Activated T-cell treated with anti-CD3 and anti-CD28 coated beads for 4 hours (primary cell): ENCODE data around the gene MORN5.

Source experiments
- DNase-seq: peaks from one replicate; pipeline ENCODE4 v3.0.0-alpha.2; 2020

Gene MORN5

DNA sequence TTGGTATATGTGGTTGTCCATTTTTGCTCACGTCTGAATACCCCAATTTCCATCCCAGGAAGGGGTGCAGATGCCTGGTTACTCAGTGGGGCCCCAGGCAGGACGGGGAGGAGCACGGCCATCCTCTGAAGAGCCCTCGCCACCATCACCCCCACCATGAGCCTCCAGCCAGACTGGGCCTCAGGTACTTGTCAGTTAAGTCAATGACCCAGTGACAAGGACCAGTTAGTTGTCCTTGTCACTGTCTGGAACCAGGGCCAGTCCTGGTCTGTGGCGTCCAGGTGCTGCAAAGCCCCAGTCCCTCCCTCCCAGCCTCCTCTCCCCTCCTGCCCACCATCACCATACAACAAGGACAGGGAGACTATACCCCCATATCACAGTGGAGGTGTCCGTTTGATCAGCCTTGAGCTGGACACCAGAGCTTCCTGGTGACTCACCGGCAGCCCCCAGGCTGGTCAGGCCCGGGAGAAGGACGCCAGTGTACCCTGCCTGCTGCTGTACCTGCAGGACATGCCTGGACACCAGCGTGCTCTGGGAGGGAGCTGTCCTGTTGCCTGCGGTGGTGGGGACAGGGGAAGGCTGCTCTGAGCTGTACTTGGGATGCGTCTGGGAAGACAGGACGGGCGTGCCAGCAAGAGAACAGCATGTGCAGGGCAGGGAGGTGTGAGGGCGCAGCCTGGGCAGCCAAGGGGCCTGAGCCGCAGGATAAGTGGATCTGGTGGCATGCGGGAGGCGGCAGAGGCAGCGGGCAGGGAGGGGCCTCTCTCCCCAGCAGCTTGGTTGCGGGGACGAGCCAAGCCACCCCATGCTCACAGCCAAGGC is 34.0 kb upstream of the MORN5 start:
- no peak for DNase-seq

DNA sequence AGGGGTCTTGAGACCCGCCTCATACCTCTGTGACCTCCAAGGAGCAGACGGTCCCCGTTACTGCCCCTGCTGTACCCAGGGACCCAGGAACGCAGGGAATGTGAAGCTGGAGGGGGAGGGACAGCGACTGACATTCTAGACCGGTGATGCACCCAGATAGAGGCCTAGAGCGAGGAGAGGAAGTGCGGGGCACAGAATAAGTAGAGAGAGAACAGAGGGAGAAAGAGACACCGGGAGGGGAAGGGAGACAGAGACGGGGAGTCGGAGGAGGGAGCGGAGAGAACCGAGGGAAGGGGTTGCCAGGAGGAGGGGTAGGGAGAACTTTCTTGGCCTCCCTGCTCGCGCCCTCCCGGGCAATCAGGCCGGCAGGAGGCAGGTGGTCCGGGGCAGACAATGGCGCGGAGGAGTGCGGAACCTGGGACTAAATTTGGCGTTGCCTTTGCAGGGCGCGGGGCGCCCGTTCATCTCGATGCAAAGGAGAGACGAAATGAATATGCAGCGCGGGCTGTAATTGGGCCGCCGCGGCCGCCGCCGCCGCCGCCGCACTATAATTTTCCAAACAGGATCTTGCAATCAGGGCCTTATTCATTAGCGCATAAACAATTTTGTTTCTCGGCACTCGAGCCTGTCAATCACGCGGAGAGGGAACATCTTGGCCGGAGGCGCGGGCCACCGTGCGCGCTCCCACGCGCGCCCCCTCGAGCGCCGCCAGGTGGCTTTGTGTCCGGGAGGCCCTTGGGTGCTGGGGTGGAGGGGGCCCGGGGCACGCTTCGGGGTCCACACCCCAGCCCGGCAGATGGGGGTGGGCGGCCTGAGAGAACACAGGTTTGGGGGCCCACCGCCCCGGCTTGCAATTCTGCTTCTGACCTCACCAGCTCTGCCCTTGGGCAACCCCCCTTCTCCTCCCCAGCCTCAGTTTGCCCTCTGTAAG is 33.1 kb upstream of the MORN5 start:
- DNase-seq: no peak

DNA sequence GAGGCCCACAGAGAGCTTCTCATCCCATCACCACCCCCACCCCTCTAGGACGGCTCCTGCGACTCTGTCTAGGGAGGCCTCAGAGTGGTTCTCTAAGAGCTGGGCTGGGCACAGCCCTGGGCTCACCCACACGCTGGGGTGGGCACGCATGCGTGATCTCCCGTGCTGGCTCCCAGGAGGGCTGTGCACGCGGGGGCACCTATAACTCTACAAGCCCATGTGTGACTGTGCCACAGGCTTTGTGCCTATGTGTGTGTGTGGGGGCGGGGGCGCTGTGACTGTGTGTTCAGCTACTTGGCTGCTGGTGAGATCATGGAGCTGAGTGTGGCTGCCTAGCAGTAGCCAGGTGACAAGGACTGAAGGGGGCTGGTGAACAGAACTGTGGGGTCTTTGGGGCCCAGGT is 32.3 kb upstream of the MORN5 start:
- no peak for DNase-seq

DNA sequence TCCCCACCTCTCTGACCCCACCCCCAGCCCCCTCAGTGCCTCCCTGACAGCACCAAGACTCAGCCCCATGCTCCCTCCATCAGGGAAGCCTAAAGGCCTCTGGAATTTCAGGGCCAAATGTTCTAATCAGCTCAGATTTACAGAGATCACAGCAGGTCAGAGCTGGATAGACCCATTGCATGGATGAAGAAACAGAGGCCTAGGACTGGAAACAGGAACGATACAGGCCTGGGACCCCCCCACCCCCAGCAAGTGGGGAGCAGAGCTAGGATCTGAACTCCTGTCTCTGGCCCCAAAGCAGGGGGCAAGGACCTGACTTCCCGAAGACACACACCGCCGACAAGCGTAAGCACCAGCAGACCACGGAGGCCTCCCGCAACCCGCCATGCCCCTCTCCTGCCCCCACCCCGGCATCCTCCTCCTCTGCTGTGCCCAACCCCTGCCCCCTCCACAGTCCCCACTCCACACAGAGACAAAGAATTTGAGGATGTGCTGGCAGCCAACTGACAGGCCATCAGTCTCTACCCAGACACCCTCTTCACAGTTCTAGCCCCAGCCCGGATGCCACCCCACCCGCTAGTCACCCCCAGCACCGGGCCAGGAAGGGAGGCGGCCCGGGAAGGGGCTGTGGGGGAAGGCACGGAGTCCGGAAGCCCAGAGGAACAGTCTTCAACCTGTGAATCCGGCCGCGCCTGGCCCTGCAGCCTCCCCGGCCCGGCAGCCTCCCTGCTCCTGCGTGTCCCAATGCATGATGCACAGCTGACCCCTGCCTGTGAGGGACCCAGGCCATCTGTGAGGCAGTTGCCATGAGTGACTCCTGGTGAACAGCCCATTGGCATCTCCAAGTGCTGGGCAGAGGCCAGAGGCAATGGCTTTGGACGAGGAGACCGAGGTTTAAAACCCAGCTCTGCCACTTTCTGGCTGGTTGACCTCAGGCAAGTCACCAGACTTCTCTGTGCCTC is 31.4 kb upstream of the MORN5 start:
- DNase-seq: no peak

DNA sequence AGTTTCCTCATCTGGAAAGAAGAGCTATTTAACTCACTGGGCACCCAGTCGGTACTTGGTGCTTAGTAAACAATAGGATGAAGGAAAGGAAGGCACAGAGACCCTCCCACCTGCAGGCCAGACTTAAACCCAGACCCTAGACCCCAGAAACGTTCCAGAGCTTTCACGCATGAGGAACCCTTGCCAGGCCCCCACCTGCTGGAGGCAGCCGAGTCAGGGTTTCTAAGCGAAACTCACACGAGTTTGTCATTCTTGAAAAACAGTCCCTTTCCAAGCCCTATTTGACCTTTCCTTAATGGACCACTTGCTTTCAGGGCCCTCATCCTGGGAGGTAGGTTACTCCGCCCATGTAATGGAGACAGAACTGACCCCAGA is 30.8 kb upstream of the MORN5 start:
- no peak for DNase-seq

DNA sequence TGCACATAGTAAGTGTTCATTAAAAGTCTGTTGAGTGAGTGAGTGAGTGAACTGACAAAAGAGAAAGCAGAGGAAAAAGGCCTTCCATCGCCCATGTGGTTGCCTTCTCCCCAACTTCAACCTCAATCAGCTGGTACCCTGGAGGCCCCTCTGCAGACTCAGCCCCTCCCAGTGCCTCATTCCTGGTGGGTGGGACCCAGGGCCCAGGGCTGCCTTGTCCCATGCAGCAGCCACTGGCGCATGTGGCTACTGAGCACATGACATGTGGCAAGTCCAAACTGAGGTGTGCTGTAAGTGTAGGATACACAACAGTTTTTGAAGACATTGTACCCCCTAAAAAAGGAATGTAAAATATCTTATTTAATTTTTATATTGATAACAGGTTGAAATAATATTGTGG is 29.7 kb upstream of the MORN5 start:
- no peak for DNase-seq

DNA sequence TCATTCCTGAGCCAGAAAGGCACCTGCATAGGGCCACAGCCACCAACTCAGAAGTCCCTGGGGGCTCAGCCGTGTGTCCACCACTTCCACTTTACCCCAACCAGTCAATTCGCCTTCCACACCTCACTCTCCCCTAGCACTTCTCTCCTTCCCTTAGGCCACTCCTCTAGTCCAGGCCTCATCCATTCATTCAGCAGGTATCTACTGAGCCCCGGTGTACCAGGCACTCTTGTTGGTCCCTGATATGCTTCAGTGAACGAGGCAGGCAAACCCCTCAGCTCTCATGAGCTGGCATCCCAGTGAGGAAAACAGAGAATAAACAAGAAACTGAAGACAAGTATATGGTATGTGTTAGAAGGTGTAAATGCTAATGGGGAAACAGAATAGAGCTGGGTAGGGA is 28.9 kb upstream of the MORN5 start:
- no peak for DNase-seq

DNA sequence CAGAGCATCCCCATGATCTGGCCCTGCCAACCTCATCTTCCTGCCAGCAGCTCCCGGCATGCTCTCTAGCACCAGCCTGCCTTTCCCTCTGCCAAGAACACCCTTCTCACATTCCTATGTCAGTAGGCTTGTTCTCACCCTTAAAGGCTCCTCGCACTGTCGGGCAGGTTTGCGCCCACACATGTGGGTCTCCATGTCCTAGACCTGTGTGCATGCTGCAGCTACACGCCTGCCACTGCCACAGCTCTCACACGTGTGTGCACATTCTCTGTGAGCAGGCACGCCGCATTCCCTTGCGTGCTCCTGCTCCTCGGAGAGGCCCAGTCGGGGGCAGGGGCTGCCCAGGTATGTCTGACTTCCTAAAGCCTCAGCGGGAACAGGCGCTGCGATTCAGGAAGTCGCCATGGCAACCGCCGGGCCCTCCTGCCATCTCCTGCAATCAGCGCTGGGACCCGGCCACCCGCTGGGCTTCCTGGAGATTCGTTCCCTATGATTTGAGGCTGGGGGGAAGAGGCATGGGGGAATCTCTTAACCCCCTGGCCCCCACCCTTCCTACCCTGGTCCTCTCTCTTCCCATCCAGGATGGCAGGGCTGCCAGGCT is 28.2 kb upstream of the MORN5 start:
- DNase-seq: no peak

DNA sequence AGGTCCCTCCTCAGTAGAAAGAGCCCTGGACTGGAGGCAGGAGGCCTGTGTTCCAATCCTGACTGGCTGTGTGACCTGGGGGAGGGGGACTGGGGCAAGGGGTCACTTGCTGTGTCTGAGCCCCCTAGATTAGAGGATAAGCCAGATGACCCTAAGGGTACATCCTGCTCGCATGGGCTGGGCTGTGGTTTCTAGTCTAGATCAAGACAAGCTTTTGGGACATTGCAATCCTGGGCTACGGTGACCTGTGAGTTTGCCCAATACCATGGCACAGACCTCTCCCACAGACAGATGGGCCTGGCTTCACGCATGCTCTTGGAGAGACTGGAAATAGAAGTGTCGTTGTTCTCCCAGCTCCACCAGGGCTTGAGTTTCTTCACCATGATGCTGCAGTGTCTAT is 27.2 kb upstream of the MORN5 start:
- no peak for DNase-seq

DNA sequence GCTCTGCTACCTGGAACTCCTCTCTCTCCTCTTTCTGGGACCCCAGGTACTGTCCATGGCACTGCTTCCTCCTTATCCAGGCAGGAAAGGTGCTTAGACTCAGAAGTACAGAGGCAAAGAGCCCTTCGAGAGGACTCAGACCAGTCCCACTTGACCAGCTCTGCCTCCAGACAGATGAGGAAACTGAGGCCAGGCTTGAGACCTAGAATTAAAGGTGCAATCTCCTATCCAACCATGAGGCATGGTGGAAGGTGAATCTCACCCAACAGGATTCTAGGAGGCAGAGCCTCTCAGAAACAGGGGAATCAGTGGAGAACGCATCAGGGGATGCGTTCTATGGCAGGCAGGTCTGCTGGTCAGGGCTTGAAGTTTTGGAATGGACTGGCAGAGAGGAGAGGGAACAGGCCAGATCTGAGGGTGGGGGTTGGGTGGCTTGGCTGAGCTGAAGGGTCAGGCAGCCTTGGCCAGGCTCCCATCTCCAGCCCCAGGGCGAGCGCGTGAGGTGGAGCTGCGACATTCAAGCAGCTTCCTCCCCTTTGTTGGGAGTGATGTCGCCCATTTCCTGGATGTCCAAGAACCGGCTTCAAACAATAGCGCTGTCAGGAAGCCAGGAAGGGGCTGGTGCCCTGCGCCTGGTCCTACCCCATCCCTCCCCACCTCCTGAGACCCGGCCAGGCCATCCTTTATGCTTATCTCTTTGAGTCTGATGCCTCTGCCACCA is 26.3 kb upstream of the MORN5 start:
- no peak for DNase-seq

DNA sequence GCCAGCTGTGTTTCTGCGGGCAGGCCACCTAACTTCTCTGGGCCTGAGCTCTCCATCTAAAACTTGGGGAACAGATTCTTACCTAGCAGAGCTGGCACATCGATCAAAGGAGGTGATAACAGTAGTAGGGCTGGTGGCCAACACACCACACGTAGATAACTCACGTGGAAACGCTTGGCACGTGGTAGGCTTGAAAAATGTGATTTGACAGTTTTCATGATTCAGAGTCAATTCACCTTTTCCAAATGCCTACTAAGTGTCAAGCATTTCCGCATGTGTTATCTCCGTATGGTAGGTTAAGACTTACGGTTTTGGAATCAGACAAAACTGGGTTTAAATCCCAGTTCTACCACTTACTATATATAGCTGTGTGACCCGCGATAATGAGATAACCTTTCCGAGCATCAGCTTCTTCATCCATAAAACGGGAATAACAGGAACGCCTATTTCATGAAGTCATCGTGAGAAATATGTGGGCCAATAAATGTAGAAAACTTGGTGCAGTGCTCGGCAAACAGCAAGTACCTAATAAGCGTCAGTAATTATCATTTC is 25.6 kb upstream of the MORN5 start:
- no peak for DNase-seq

DNA sequence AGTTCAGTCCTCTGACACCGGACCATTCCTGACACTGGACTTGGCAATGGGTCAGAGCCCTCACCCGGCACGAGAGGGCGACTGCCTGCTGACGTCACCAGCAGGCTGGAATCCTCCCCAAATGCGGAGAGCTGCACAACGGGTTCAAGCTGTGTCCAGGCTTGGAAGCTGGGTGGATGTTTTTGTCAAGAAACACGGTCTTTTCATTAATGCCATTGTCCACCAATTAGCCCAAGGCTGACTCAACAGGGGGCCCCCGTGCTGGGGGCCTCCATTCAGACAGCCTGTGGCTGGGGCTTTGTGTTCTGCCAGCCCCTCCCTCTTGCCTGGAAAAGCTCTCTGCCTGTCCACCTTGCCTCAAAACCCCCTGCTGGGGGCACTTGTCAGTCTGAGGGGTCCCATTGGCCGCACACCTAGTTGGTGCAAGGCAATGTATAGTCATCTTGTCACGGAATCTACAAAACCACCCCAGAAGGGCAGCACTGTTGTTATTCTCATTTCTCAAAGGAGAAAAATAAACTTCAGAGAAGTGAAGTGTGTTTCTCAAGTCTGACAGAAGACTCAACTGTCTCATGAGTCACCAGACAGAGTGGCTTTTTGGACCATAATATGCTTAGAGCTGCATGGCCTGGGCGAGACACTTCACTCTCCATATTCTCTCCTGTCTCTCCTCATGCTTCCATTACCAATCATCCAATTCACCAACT is 24.7 kb upstream of the MORN5 start:
- DNase-seq: no peak

DNA sequence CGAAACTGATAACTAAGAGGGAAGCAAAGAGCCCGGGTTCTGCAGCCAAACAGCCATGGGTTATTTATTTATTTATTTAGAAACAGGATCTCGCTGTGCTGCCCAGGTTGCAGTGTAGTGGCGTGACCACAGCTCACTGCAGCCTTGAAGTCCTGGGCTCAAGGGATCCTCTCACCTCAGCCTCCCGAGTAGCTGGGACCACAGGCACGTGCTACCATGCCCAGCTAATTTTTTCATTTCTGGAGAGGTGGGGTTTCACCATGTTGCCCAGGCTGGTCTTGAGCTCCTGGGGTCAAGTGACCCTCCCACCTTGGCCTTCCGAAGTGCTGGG is 24.2 kb upstream of the MORN5 start:
- no peak for DNase-seq

DNA sequence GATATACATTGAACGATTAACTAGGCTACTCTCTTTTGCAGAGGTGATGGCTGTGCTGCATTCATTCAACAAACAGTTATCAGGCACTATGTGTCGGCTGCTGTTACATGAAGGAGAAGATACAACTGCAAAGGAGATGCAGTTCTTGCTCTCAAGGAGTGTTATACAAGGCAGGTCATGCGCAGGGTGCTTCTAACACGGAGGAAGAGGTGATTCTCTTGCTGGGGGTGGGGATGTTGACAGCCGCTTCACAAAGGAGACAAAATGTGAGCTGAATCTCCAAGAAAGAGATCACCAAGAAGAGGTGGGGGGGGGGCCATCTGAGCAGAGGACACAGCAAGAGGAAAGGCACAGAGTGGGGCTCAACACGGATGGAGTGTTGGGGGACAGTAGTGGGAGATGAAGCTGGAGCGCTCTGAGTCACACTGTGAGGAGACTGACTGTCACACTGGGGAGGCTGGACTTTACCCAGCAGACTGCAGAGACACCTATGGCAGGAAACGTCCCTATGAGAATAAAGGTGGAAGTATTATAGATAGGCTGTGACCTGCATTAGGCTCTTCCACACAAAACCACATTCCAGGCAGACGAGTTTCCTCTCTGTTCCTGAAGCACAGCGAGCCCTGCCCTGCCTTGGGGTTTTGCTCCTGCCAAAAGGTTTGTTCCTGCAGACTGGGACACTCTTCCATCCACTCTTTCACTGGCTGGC is 21.0 kb upstream of the MORN5 start:
- no peak for DNase-seq

DNA sequence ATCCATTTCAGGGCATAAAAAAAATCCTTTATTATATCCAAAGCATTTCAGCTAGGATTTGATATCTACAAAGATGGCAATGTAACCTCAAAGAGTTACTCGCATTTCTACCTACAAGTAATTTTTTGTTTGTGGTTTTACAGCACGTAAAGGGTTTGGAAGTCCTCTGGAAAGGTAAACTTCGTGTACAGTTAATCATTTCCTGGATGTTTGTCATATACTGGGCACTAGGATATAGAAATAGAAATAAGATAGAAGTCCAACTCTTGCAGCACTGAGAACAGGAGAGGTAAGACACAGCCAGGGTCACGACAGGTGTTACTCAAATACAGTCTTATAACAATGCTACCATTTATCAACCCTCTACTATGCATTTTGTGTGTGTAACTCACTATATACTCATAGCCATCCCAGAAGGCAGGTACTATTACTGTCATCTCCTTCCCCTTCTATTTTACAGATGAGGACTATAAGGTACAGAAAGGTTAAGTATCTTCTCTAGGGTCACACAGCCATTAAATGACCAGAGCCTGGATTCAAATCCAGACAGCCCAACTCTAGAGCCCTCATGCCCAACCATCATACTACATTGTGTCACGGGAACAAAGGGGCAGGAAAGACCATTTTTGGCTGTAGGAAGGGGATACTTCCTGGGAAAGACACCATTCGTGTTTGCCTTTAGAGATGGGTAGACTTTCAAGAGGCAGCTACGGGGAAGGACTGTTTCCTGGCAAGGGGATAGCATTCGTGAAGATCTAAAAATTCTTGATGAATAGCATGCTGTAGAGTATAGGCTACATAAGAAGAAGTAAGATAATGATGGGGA is 19.1 kb upstream of the MORN5 start:
- no peak for DNase-seq

DNA sequence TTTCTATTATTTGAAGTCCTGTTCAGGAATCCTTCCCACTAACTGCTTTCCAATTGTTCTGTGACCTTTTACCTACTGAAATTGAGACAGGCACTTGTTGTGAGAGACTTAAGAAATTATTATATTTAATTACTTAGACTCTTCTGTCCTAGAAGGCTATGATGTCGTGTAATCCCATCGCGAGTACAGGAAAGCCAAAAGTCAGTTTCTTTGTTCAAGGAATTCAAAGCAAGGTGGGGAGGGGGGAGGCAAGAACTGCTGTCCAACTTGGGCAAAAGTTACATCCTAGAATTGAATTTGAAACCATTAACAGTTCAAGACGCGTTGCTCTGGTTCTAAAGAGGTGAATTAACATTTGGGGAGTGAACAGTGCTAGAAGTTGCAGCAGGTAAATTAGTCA is 18.0 kb upstream of the MORN5 start:
- no peak for DNase-seq

DNA sequence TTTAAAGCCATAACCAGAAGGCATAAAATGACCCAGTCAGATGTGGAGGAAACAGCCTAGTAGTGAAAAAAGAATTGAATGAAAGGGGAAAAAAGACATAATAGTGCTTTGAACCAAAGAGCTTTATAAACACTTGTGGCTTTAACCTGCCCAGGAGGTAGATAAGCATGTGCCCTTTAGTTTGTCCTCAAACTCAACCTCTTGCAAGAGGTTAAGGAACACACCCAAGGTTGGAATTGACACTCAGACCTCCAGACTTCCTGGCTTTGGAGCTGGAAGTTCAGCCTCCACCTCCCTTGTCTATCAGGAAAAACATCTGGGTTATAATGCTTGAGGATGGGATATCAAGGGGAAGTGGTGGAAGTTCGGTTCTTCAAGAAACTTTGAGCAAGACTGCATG is 16.4 kb upstream of the MORN5 start:
- DNase-seq: no peak

DNA sequence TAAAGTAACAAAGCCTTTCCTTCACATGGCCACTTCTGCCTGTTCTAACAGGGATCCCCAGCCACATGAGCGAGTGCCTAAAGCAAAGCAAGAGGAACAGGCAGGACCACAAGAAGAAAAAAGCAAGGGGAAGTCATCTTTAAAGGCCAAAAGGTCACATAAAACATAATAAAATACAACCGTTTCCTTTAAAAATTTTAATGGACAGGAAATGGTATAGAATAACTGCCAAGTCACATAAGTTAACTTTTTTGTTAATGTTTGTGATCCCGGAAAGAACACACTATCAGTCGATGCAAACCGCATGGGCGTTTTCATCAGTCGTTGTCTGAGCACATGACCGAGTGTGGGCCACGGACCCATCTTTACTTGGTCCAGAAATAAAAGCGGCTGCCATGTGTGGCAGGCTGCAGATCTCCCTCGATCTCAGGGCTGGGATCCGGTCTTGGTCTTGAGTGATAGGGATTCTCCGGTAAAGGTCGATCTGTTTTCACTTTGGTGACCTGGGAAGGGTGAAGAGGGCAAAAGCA is 15.8 kb upstream of the MORN5 start:
- DNase-seq: no peak
